Panc1 (cell line): Measurements from ENCODE around the gene SGIP1. TPM values are rescaled to one million over a fixed set of nuclear protein-coding genes. Genes with fewer than 3 reads are reported as not detected.

Experiments
- ATAC-seq: fragments of 200-7000 bp; cut with Tn5 transposase; 2 replicates; pipeline ENCODE4 v1.9.1; 2020; ENCODE audit warnings: mild to moderate bottlenecking, moderate library complexity
- BruUV-seq: library from RNA; stranded (reverse); fragments of 400-500 nt; replicated peaks from 2 replicates; lab custom pipeline; 2021; lab: Mats Ljungman, UMichigan
- CTCF ChIA-PET: fragments of 300-600 bp; sonication (Branson Sonifier 250); formaldehyde crosslinking; loops from one replicate; lab custom pipeline; 2022; ENCODE audit warnings: antibody characterized with exemption; lab: Charles Lee
- POLR2A ChIA-PET: fragments of 300-600 bp; sonication (Branson Sonifier 250); formaldehyde crosslinking; loops from one replicate; lab custom pipeline; 2022; ENCODE audit warnings: antibody characterized with exemption; lab: Charles Lee
- DNase-seq: peaks from one replicate; pipeline ENCODE4 v3.0.0-alpha.2; 2010; ENCODE audit warnings: low read depth, low spot score
- H3K27ac ChIP-seq: 2 replicates; pipeline ENCODE4 v1.5.1; 2011; ENCODE audit warnings: mild to moderate bottlenecking, low read length, inconsistent platforms
- H3K27me3 ChIP-seq: fragments of 200-500 bp; sonication (Bioruptor generic); 2 replicates; pipeline ENCODE4 v1.6.0; 2014; ENCODE audit warnings: low read length, inconsistent platforms; ENCODE audit not compliant: control insufficient read depth, insufficient read depth
- H3K36me3 ChIP-seq: fragments of 200-500 bp; sonication (Bioruptor generic); 2 replicates; pipeline ENCODE4 v1.5.1; 2014; ENCODE audit warnings: inconsistent platforms, mild to moderate bottlenecking, low read length, moderate library complexity; ENCODE audit not compliant: control insufficient read depth, insufficient read depth
- H3K4me1 ChIP-seq: 2 replicates; pipeline ENCODE4 v1.5.1; 2011; ENCODE audit warnings: inconsistent platforms, mild to moderate bottlenecking, low read length, moderate library complexity; ENCODE audit not compliant: control insufficient read depth, insufficient read depth
- H3K4me3 ChIP-seq, 2 experiments: 2 replicates each; pipeline ENCODE4 v1.5.1; 2011 to 2012; ENCODE audit warnings: low read depth in 2 of 2, low read length in 2 of 2, mild to moderate bottlenecking in 2 of 2, inconsistent platforms in 1 of 2, moderate library complexity in 1 of 2
- H3K9me3 ChIP-seq: fragments of 200-500 bp; sonication (Bioruptor generic); 2 replicates; pipeline ENCODE4 v1.5.1; 2014; ENCODE audit warnings: low read depth, mild to moderate bottlenecking, inconsistent platforms, low read length, moderate library complexity; ENCODE audit not compliant: control insufficient read depth, insufficient read depth
- POLR2AphosphoS5 ChIP-seq: IDR thresholded peaks from 2 replicates; pipeline ENCODE4 v1.6.1; 2012; ENCODE audit warnings: mild to moderate bottlenecking, low read depth, low read length, moderate library complexity
- REST ChIP-seq, 2 experiments: IDR thresholded peaks; 2 replicates each; pipeline ENCODE4 v1.6.1; 2011 to 2012; ENCODE audit warnings: low read depth in 2 of 2, control low read depth in 1 of 2, low read length in 1 of 2, mild to moderate bottlenecking in 1 of 2, moderate library complexity in 1 of 2; ENCODE audit not compliant: insufficient read depth in 1 of 2
- SIN3A ChIP-seq: IDR thresholded peaks from 2 replicates; pipeline ENCODE4 v1.6.1; 2012; ENCODE audit warnings: low read depth, mild to moderate bottlenecking, low read length, moderate library complexity, borderline replicate concordance; ENCODE audit not compliant: insufficient read depth
- TCF7L2 ChIP-seq: IDR thresholded peaks from 2 replicates; pipeline ENCODE4 v1.6.1; 2011; ENCODE audit warnings: mild to moderate bottlenecking, low read depth, low read length, inconsistent platforms
- in situ Hi-C: cut with HindIII; loops from 2 replicates; pipeline ENCODE4 v1.10.0; 2016; ENCODE audit warnings: low sequenced_read_pairs, low pct_unique_long_range_greater_than_20kb
- intact Hi-C: fragments of 100-400 bp; cut with micrococcal nuclease; formaldehyde crosslinking; loops from one replicate; pipeline ENCODE4 v1.10.0; 2022; ENCODE audit not compliant: unreplicated experiment
- total RNA-seq: library from RNA; stranded (reverse); gene quantifications from one replicate; pipeline ENCODE4 v1.2.1, GENCODE V29; 2021; ENCODE audit not compliant: unreplicated experiment
- TF ChIP-seq, protein P1 (sequence below): fragments of 450-650 bp; IDR thresholded peaks from 2 replicates; pipeline ENCODE4 v1.5.1; 2017; ENCODE audit warnings: mild to moderate bottlenecking

The SGIP1 gene
- total RNA-seq, 1 experiment from 2014 or later: 1.6 TPM

- Histone ChIP-seq H3K27me3 (no peaks in the 10 kb centered on the region), H3K36me3 (no peaks in the 10 kb centered on the region), H3K27ac (no peak overlapping the region), H3K4me3 (no peak overlapping the region), H3K4me1 (no peaks in the 10 kb centered on the region), H3K9me3 (no peaks in the 10 kb centered on the region)
- TF ChIP-seq POLR2AphosphoS5: no peak
- no peak for TF ChIP-seq REST (IDR thresholded peaks at IDR 0.05; ENCODE audit: insufficient read depth in 1 of 2, low read depth in 2 of 2, low read length in 1 of 2)
- TF ChIP-seq, protein P1, sequence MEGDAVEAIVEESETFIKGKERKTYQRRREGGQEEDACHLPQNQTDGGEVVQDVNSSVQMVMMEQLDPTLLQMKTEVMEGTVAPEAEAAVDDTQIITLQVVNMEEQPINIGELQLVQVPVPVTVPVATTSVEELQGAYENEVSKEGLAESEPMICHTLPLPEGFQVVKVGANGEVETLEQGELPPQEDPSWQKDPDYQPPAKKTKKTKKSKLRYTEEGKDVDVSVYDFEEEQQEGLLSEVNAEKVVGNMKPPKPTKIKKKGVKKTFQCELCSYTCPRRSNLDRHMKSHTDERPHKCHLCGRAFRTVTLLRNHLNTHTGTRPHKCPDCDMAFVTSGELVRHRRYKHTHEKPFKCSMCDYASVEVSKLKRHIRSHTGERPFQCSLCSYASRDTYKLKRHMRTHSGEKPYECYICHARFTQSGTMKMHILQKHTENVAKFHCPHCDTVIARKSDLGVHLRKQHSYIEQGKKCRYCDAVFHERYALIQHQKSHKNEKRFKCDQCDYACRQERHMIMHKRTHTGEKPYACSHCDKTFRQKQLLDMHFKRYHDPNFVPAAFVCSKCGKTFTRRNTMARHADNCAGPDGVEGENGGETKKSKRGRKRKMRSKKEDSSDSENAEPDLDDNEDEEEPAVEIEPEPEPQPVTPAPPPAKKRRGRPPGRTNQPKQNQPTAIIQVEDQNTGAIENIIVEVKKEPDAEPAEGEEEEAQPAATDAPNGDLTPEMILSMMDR: no peak
- TF ChIP-seq TCF7L2: no peak
- no peak for TF ChIP-seq SIN3A
- BruUV-seq: no TSS peak
- POLR2A ChIA-PET: no interaction called here
- intact Hi-C loops: no loop called here
- no peak for DNase-seq
- CTCF ChIA-PET: no interaction called here
- in situ Hi-C loops: no loop called here
- no peak for ATAC-seq
These were observed 109.0 kb downstream of the SGIP1 start for GRCh38 chr1:66642992-66643391.

DNA sequence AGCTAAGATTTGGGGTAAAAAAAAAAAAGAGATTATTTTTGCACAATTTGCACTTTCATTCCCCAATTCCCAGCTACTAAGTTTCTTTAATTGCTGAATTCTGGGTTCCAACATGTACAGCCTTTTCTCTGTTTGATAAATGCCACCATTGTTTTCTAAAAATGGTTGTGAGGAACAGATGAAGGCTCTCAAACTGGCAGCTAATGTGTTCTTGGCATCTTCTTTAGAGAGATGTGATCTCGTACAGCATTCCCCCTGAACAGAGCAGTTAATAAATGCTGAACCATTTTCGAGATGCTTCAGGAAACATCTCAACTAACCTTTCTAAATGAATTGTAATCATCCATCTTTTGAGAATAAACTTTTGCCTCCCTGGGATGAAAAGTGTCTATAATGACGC lies 110.4 kb downstream of the SGIP1 start:
- Histone ChIP-seq H3K36me3 (no peaks in the 10 kb centered on the region), H3K4me3 (no peak overlapping the region), H3K4me1 (no peaks in the 10 kb centered on the region), H3K27ac (no peak overlapping the region), H3K9me3 (no peaks in the 10 kb centered on the region), H3K27me3 (no peaks in the 10 kb centered on the region; the same call in 1 of the 2 replicates)
- TF ChIP-seq TCF7L2 (no peak), SIN3A (no peak), POLR2AphosphoS5 (no peak), REST (IDR thresholded peaks at IDR 0.05; ENCODE audit: insufficient read depth in 1 of 2, low read depth in 2 of 2, low read length in 1 of 2) (no peak)
- TF ChIP-seq, protein P1: no peak
- in situ Hi-C loops: no loop called here
- CTCF ChIA-PET: no interaction called here
- BruUV-seq: no TSS peak
- POLR2A ChIA-PET: interaction anchor here (0.6 kb wide), 1 partner anchor 111 kb away, joined by 9 read pairs; the partner anchor contains the start of gene SGIP1
- ATAC-seq (no peak), DNase-seq (no peak)
- intact Hi-C loops: no loop called here
